Measurements from ENCODE around the gene ASPDH. TPM values are rescaled to one million over a fixed set of nuclear protein-coding genes. Genes with fewer than 3 reads are reported as not detected.

Gene ASPDH
- total RNA-seq, 1 experiment from 2014 or later = not detected

DNA sequence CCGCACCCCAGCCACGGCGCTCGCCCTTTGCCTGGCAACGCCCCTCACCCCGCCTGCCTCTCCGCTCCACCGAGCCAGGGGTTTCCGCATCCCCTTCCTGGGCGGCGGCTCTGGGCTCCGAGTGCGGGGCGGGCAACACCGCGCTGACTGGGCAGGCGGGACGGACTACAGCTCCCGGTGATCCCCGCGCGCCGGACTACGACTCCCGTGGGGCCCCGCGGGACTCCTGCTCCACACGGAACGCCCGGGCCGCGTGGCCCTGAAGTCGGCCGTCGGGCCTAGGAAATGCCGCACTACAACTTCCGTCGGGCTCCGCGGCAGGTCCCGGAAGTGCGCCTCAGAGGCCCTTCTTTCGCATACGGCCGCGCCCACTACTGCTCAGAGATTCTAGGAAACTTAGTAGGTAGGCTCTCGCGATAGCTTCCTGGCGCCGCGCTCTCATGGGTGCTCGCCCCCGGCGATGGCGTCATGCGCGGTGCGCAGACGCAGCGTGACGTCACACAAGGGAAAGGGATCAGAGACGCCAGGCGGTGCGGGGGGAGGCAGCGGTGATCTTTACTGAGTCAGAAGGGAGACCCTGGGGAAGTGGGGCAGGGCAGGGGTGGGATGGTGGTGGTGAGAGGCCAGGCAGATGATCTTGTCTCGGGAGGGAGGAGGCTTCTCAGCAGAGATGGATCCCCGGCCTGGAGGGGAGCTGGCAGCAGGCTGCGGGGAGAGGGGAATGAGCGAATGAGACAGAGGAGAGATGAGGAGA lies 2.5 kb downstream of the ASPDH start, which contains the start of gene JOSD2:
TSS of gene JOSD2 (minus strand) at position 123 of the 754 bp plus-strand sequence. CDS start 760 bp downstream, outside the sequence.
- Histone ChIP-seq H3K79me2 (ENCODE audit: insufficient read depth, low read length) (peaks cover 8% of the 10 kb centered on the region; the same call in 1 of the 2 replicates), H3K27me3 (ENCODE audit: insufficient read depth, low read length) (no peaks in the 10 kb centered on the region), H2AFZ (ENCODE audit: low read depth, low read length, poor library complexity, severe bottlenecking) (no peak within 1 kb of the TSS), H3K9me3 (ENCODE audit: control insufficient read depth in 1 of 2, insufficient read depth in 1 of 2, low read depth in 1 of 2, low read length in 2 of 2) (no peaks in the 10 kb centered on the region), H3K4me2 (ENCODE audit: low read length) (peak within 1 kb of the TSS; percentile 91), H3K4me3 (replicated peaks in 1 of 2; ENCODE audit: low read depth in 1 of 2, low read length in 2 of 2) (peak within 1 kb of the TSS; percentile 82 to 90), H3K27ac (ENCODE audit: low read depth, low read length) (peak within 1 kb of the TSS; percentile 77), H3K4me1 (ENCODE audit: control insufficient read depth in 1 of 2, insufficient read depth in 2 of 2, low read length in 2 of 2) (peaks cover 3 to 15% of the 10 kb centered on the region in 2 experiments; a peak in 3 of 4 replicates), H3K9ac (ENCODE audit: low read length) (peak within 1 kb of the TSS; percentile 90), H4K20me1 (ENCODE audit: insufficient read depth) (no peaks in the 10 kb centered on the region), H3K9me2 (ENCODE audit: insufficient read depth) (no peaks in the 10 kb centered on the region), H3K36me3 (ENCODE audit: control insufficient read depth in 1 of 2, insufficient read depth in 2 of 2, low read length in 2 of 2) (no peaks in the 10 kb centered on the region)
- RAD21 ChIA-PET (ENCODE audit: low non-redundant PET in 1 of 2, low total read pairs in 2 of 2, uncharacterized antibody in 2 of 2, unreplicated experiment in 2 of 2) = no interaction called here
- ATAC-seq (peak; percentile 93), DNase-seq (ENCODE audit: low read depth, low spot score) (peak; percentile 99)
- intact Hi-C loops (cut with micrococcal nuclease) = loop anchor here (1.0 kb wide), 1 partner anchor 35 kb away; the partner anchor contains the start of genes EMC10 and GARIN5A
- CTCF ChIA-PET = interaction anchor here (0.9 to 1.7 kb wide), 5 partner anchors 26 to 154 kb away, joined by 3 to 11 read pairs (median 6); no protein-coding TSS in a partner anchor
- POLR2A ChIA-PET = no interaction called here
- BruUV-seq (replicated peaks) = no TSS peak
- TF ChIP-seq SIN3A (IDR thresholded peaks at IDR 0.05; ENCODE audit: low read depth) = peak; percentile 87
- no peak for TF ChIP-seq ATF3 (IDR thresholded peaks at IDR 0.05)
- TF ChIP-seq ZFX (IDR thresholded peaks at IDR 0.05) = peak; percentile 55; the same call in 1 of the 2 replicates
- TF ChIP-seq YY1 (IDR thresholded peaks at IDR 0.05; ENCODE audit: extremely low read depth, insufficient replicate concordance, low read depth, low read length) = peak; percentile 58
- peak; percentile 99 for TF ChIP-seq ELF1 (IDR thresholded peaks at IDR 0.05; ENCODE audit: borderline replicate concordance, low read depth)
- peak; percentile 97 for TF ChIP-seq ZBTB33 (IDR thresholded peaks at IDR 0.05; ENCODE audit: extremely low read depth, insufficient replicate concordance, low read length)
- TF ChIP-seq FOSL1 (IDR thresholded peaks at IDR 0.05; ENCODE audit: low read depth) = no peak
- peak; percentile 89 for TF ChIP-seq SP1 (IDR thresholded peaks at IDR 0.05; ENCODE audit: low read depth)
- no peak for TF ChIP-seq CEBPB (IDR thresholded peaks at IDR 0.05; ENCODE audit: low read depth)
- TF ChIP-seq POLR2AphosphoS5 (IDR thresholded peaks at IDR 0.05; ENCODE audit: low read depth, low read length) = peak; percentile 61; the same call in 1 of the 2 replicates
- TF ChIP-seq EGR1 (IDR thresholded peaks at IDR 0.05; ENCODE audit: low read depth) = peak; percentile 80
- TF ChIP-seq POLR2A (IDR thresholded peaks at IDR 0.05; ENCODE audit: borderline replicate concordance, extremely low read depth, insufficient read depth, insufficient read length) = peak; percentile 31
- no peak for TF ChIP-seq EZH2phosphoT487 (IDR thresholded peaks at IDR 0.05; ENCODE audit: borderline replicate concordance)
- TF ChIP-seq MAX (IDR thresholded peaks at IDR 0.05) = peak; percentile 97
- peak; percentile 78 for TF ChIP-seq SRF (IDR thresholded peaks at IDR 0.05; ENCODE audit: low read depth)
- TF ChIP-seq EZH2 (IDR thresholded peaks at IDR 0.05) = no peak
- peak; percentile 70 for TF ChIP-seq TCF7L2 (IDR thresholded peaks at IDR 0.05; ENCODE audit: borderline replicate concordance, extremely low read depth, insufficient read depth, insufficient read length)
- TF ChIP-seq CBX3 (IDR thresholded peaks at IDR 0.05; ENCODE audit: low read depth) = peak; percentile 94
- TF ChIP-seq, protein P1, sequence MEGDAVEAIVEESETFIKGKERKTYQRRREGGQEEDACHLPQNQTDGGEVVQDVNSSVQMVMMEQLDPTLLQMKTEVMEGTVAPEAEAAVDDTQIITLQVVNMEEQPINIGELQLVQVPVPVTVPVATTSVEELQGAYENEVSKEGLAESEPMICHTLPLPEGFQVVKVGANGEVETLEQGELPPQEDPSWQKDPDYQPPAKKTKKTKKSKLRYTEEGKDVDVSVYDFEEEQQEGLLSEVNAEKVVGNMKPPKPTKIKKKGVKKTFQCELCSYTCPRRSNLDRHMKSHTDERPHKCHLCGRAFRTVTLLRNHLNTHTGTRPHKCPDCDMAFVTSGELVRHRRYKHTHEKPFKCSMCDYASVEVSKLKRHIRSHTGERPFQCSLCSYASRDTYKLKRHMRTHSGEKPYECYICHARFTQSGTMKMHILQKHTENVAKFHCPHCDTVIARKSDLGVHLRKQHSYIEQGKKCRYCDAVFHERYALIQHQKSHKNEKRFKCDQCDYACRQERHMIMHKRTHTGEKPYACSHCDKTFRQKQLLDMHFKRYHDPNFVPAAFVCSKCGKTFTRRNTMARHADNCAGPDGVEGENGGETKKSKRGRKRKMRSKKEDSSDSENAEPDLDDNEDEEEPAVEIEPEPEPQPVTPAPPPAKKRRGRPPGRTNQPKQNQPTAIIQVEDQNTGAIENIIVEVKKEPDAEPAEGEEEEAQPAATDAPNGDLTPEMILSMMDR (IDR thresholded peaks at IDR 0.05 in 2 of 3, conservative IDR thresholded peaks at IDR 0.05 in 1 of 3; ENCODE audit: borderline replicate concordance in 1 of 3, insufficient read depth in 1 of 3, low read depth in 2 of 3, low read length in 2 of 3) = no peak
- TF ChIP-seq RAD21 (IDR thresholded peaks at IDR 0.05; ENCODE audit: low read depth) = no peak
- peak; percentile 72 for TF ChIP-seq JUND (IDR thresholded peaks at IDR 0.05)
- TF ChIP-seq ZNF274 (IDR thresholded peaks at IDR 0.05; ENCODE audit: low read depth, low read length) = no peak
